Naive thymus-derived CD4-positive, alpha-beta T cell (primary cell): Measurements from ENCODE around the gene STX8. TPM values are rescaled to one million over a fixed set of nuclear protein-coding genes. Genes with fewer than 3 reads are reported as not detected.

Experiments
- ATAC-seq: fragments of 150-1000 bp; cut with Tn5 transposase; 2 replicates; pipeline ENCODE4 v1.10.0; 2021; ENCODE audit warnings: mild to moderate bottlenecking, moderate library complexity
- CTCF ChIA-PET: fragments of 350-600 bp; sonication (Branson Sonifier 250); formaldehyde crosslinking; loops from one replicate; lab custom pipeline; 2021; ENCODE audit warnings: antibody characterized with exemption; lab: Charles Lee
- POLR2A ChIA-PET: fragments of 350-600 bp; sonication (Branson Sonifier 250); formaldehyde crosslinking; loops from one replicate; lab custom pipeline; 2021; ENCODE audit warnings: antibody characterized with exemption, inconsistent platforms; lab: Charles Lee
- DNase-seq, 9 donors: peaks; one replicate each; pipeline versions ENCODE4 v3.0.0 to v3.0.0-alpha.2; 2020 to 2022; ENCODE audit warnings: mixed read lengths in 1 of 9
- H3K27ac ChIP-seq: one replicate; pipeline ENCODE4 v1.7.0; 2013; ENCODE audit warnings: mild to moderate bottlenecking, low read depth, low read length, moderate library complexity
- H3K27me3 ChIP-seq, 2 donors: one replicate each; pipeline ENCODE4 v1.7.0; 2013; ENCODE audit warnings: low read length in 2 of 2, mild to moderate bottlenecking in 2 of 2, moderate library complexity in 2 of 2; ENCODE audit not compliant: control insufficient read depth in 2 of 2, insufficient read depth in 2 of 2
- H3K36me3 ChIP-seq, 3 experiments: 1 replicate in 2 of 3; 2 replicates in 1 of 3; pipeline ENCODE4 v1.7.0; 2013; ENCODE audit warnings: low read length in 3 of 3, mild to moderate bottlenecking in 3 of 3, moderate library complexity in 1 of 3; ENCODE audit not compliant: insufficient read depth in 3 of 3, control insufficient read depth in 2 of 3
- H3K4me1 ChIP-seq, 2 donors: one replicate each; pipeline ENCODE4 v1.7.0; 2013; ENCODE audit warnings: low read length in 2 of 2, mild to moderate bottlenecking in 2 of 2, moderate library complexity in 1 of 2; ENCODE audit not compliant: control insufficient read depth in 2 of 2, insufficient read depth in 2 of 2
- H3K4me3 ChIP-seq: 2 replicates; pipeline ENCODE4 v1.7.0; 2013; ENCODE audit warnings: mild to moderate bottlenecking, low read length
- H3K9me3 ChIP-seq, 3 experiments: 1 replicate in 2 of 3; 2 replicates in 1 of 3; pipeline ENCODE4 v1.7.0; 2013; ENCODE audit warnings: low read length in 3 of 3; ENCODE audit not compliant: control insufficient read depth in 2 of 3
- H3K27ac Mint-ChIP-seq, 9 donors: one replicate each; pipeline ENCODE4 v1.8.0; 2020 to 2022; ENCODE audit warnings: mixed read lengths in 9 of 9, mild to moderate bottlenecking in 8 of 9, moderate library complexity in 5 of 9, inconsistent platforms in 2 of 9
- H3K27me3 Mint-ChIP-seq, 5 donors: one replicate each; pipeline ENCODE4 v1.8.0; 2021 to 2022; ENCODE audit warnings: mixed read lengths in 5 of 5, mild to moderate bottlenecking in 1 of 5
- H3K36me3 Mint-ChIP-seq, 5 donors: one replicate each; pipeline ENCODE4 v1.8.0; 2020 to 2022; ENCODE audit warnings: mixed read lengths in 5 of 5, mild to moderate bottlenecking in 3 of 5, inconsistent platforms in 1 of 5
- H3K4me1 Mint-ChIP-seq, 7 donors: one replicate each; pipeline ENCODE4 v1.8.0; 2020 to 2022; ENCODE audit warnings: mixed read lengths in 7 of 7, mild to moderate bottlenecking in 3 of 7, inconsistent platforms in 1 of 7
- H3K4me3 Mint-ChIP-seq, 10 donors: one replicate each; pipeline ENCODE4 v1.8.0; 2020 to 2022; ENCODE audit warnings: mild to moderate bottlenecking in 10 of 10, mixed read lengths in 10 of 10, moderate library complexity in 6 of 10, inconsistent platforms in 2 of 10
- H3K9me3 Mint-ChIP-seq, 11 donors: one replicate each; pipeline ENCODE4 v1.8.0; 2020 to 2022; ENCODE audit warnings: mixed read lengths in 11 of 11, mild to moderate bottlenecking in 4 of 11, inconsistent platforms in 1 of 11, moderate library complexity in 1 of 11
- intact Hi-C, 2 donors: fragments of 100-400 bp; cut with micrococcal nuclease; formaldehyde crosslinking; loops; one replicate each; pipeline ENCODE4 v1.15.1; 2023
- polyA plus RNA-seq, 2 donors: library from polyadenylated mRNA; unstranded; fragments of 300-500 nt; fragmentation: Illumina TruSeq; gene quantifications; one replicate each; pipeline ENCODE4 v1.2.3, GENCODE V29; 2021
- total RNA-seq, 6 experiments: library from RNA in 5 of 6; stranded (reverse) in 5 of 6; gene quantifications; 1 replicate in 5 of 6; 2 replicates in 1 of 6; pipeline ENCODE4 v1.2.3 and lab custom pipeline; 2021 to 2026

The STX8 gene
- total and polyA plus RNA-seq, 7 experiments from 2014 or later, result 45.1 to 116 (median 67.5) TPM

GRCh38 chr17:9368631-9369030 is 207.0 kb downstream of the STX8 start:
- Mint-ChIP-seq H3K27me3 (no peaks in the 10 kb centered on the region), H3K4me3 (no peak overlapping the region), H3K27ac (no peak overlapping the region), H3K36me3 (peaks cover 0 to 20% (median 5%) of the 10 kb centered on the region in 5 donors), H3K4me1 (peaks cover 0 to 20% (median 4%) of the 10 kb centered on the region in 7 donors), H3K9me3 (no peaks in the 10 kb centered on the region)
- CTCF ChIA-PET, result no interaction called here
- Histone ChIP-seq H3K36me3 (no peaks in the 10 kb centered on the region), H3K4me3 (no peak overlapping the region), H3K9me3 (no peaks in the 10 kb centered on the region), H3K27me3 (no peaks in the 10 kb centered on the region), H3K27ac (no peak overlapping the region), H3K4me1 (no peaks in the 10 kb centered on the region)
- ATAC-seq, result no peak
- intact Hi-C loops, result no loop called here
- DNase-seq, result no peak
- POLR2A ChIA-PET, result no interaction called here

GRCh38 chr17:9367156-9367555 is 208.5 kb downstream of the STX8 start:
- Histone ChIP-seq H3K27ac (no peak overlapping the region), H3K4me3 (no peak overlapping the region), H3K27me3 (no peaks in the 10 kb centered on the region), H3K9me3 (no peaks in the 10 kb centered on the region), H3K36me3 (no peaks in the 10 kb centered on the region), H3K4me1 (no peaks in the 10 kb centered on the region)
- DNase-seq (no peak), ATAC-seq (no peak)
- Mint-ChIP-seq H3K4me1 (peaks cover 0 to 18% (median 4%) of the 10 kb centered on the region in 7 donors), H3K27ac (no peak overlapping the region), H3K4me3 (no peak overlapping the region), H3K27me3 (no peaks in the 10 kb centered on the region), H3K36me3 (peaks cover 0 to 20% (median 0%) of the 10 kb centered on the region in 5 donors), H3K9me3 (no peaks in the 10 kb centered on the region)
- POLR2A ChIA-PET, result no interaction called here
- intact Hi-C loops, result no loop called here
- CTCF ChIA-PET, result no interaction called here

- H3K4me3 Mint-ChIP-seq, result no peak overlapping the region
- POLR2A ChIA-PET, result no interaction called here
- intact Hi-C loops, result no loop called here
- H3K36me3 Mint-ChIP-seq, result peaks cover 0 to 17% (median 0%) of the 10 kb centered on the region in 5 donors
- ATAC-seq, result no peak
- Histone ChIP-seq H3K27me3 (no peaks in the 10 kb centered on the region), H3K4me3 (no peak overlapping the region), H3K36me3 (no peaks in the 10 kb centered on the region), H3K27ac (no peak overlapping the region), H3K4me1 (no peaks in the 10 kb centered on the region), H3K9me3 (no peaks in the 10 kb centered on the region)
- H3K27me3 Mint-ChIP-seq, result no peaks in the 10 kb centered on the region
- DNase-seq, result no peak
- no peaks in the 10 kb centered on the region for H3K9me3 Mint-ChIP-seq
- peak overlapping the region in 1 of 9 donors; percentile 19 for H3K27ac Mint-ChIP-seq
- H3K4me1 Mint-ChIP-seq, result peaks cover 0 to 18% (median 4%) of the 10 kb centered on the region in 7 donors
- CTCF ChIA-PET, result no interaction called here
Observed at GRCh38 chr17:9364837-9365430, 210.7 kb downstream of the STX8 start.

GRCh38 chr17:9363440-9364350 is 211.9 kb downstream of the STX8 start:
- DNase-seq, result no peak
- POLR2A ChIA-PET, result no interaction called here

GRCh38 chr17:9361188-9361955 is 214.2 kb downstream of the STX8 start:
- Histone ChIP-seq H3K27me3 (no peaks in the 10 kb centered on the region), H3K27ac (no peak overlapping the region), H3K36me3 (no peaks in the 10 kb centered on the region), H3K4me1 (no peaks in the 10 kb centered on the region), H3K9me3 (no peaks in the 10 kb centered on the region), H3K4me3 (no peak overlapping the region)
- DNase-seq, result no peak
- Mint-ChIP-seq H3K4me3 (no peak overlapping the region), H3K9me3 (peaks cover 0 to 2% (median 0%) of the 10 kb centered on the region in 11 donors), H3K27ac (no peak overlapping the region), H3K27me3 (no peaks in the 10 kb centered on the region), H3K36me3 (peaks cover 0 to 11% (median 0%) of the 10 kb centered on the region in 5 donors), H3K4me1 (peaks cover 0 to 18% (median 5%) of the 10 kb centered on the region in 7 donors)
- POLR2A ChIA-PET, result interaction anchor here (0.5 kb wide), 1 partner anchor 107 kb away, joined by 6 read pairs; no protein-coding TSS in a partner anchor
- intact Hi-C loops, result no loop called here
- no peak for ATAC-seq
- CTCF ChIA-PET, result no interaction called here

More at GRCh38 chr17:9363440-9364350, 211.9 kb downstream of the STX8 start:
- no peaks in the 10 kb centered on the region for H3K36me3 ChIP-seq
- peaks cover 0 to 14% (median 3%) of the 10 kb centered on the region in 7 donors for H3K4me1 Mint-ChIP-seq
- no peak overlapping the region for H3K4me3 Mint-ChIP-seq
- no peaks in the 10 kb centered on the region for H3K4me1 ChIP-seq
- no peaks in the 10 kb centered on the region for H3K9me3 Mint-ChIP-seq
- no peak overlapping the region for H3K27ac Mint-ChIP-seq
- H3K27me3 ChIP-seq, result no peaks in the 10 kb centered on the region
- H3K27me3 Mint-ChIP-seq, result no peaks in the 10 kb centered on the region
- no peak overlapping the region for H3K27ac ChIP-seq
- CTCF ChIA-PET, result no interaction called here
- H3K9me3 ChIP-seq, result no peaks in the 10 kb centered on the region
- no peak overlapping the region for H3K4me3 ChIP-seq
- no peak for ATAC-seq
- intact Hi-C loops, result no loop called here
- peaks cover 0 to 14% (median 0%) of the 10 kb centered on the region in 5 donors for H3K36me3 Mint-ChIP-seq

GRCh38 chr17:9360677-9361081 is 214.9 kb downstream of the STX8 start:
- no peak overlapping the region for H3K27ac Mint-ChIP-seq
- peaks cover 0 to 16% (median 5%) of the 10 kb centered on the region in 7 donors for H3K4me1 Mint-ChIP-seq
- ATAC-seq (no peak), DNase-seq (no peak)
- Histone ChIP-seq H3K9me3 (no peaks in the 10 kb centered on the region), H3K27ac (no peak overlapping the region), H3K27me3 (no peaks in the 10 kb centered on the region), H3K4me1 (no peaks in the 10 kb centered on the region), H3K4me3 (no peak overlapping the region), H3K36me3 (no peaks in the 10 kb centered on the region)
- ChIA-PET CTCF (no interaction called here), POLR2A (interaction anchor here (0.5 kb wide), 1 partner anchor 107 kb away, joined by 6 read pairs; no protein-coding TSS in a partner anchor)
- no peak overlapping the region for H3K4me3 Mint-ChIP-seq
- peaks cover 0 to 2% (median 0%) of the 10 kb centered on the region in 11 donors for H3K9me3 Mint-ChIP-seq
- no peaks in the 10 kb centered on the region for H3K27me3 Mint-ChIP-seq
- intact Hi-C loops, result no loop called here
- peaks cover 0 to 10% (median 0%) of the 10 kb centered on the region in 5 donors for H3K36me3 Mint-ChIP-seq
